Caco-2 (cell line): Measurements from ENCODE around the gene CCDC3. TPM values are rescaled to one million over a fixed set of nuclear protein-coding genes. Genes with fewer than 3 reads are reported as not detected.

Experiments used
- BruUV-seq: library from RNA; stranded (reverse); fragments of 400-500 nt; replicated peaks from 2 replicates; lab custom pipeline; 2021; lab: Mats Ljungman, UMichigan
- CTCF ChIA-PET: fragments of 300-600 bp; sonication (Branson Sonifier 250); formaldehyde crosslinking; loops from one replicate; lab custom pipeline; 2022; ENCODE audit warnings: antibody characterized with exemption; lab: Charles Lee
- POLR2A ChIA-PET: fragments of 300-600 bp; sonication (Branson Sonifier 250); formaldehyde crosslinking; loops from one replicate; lab custom pipeline; 2022; ENCODE audit warnings: antibody characterized with exemption; lab: Charles Lee
- DNase-seq, 2 experiments: peaks; one replicate each; pipeline versions ENCODE4 v3.0.0 to v3.0.0-alpha.2; 2020 to 2022
- H3K27me3 ChIP-seq: replicated peaks from 2 replicates; pipeline ENCODE4 v1.6.0; 2011; ENCODE audit warnings: low read length; ENCODE audit not compliant: control insufficient read depth, insufficient read depth
- H3K36me3 ChIP-seq: 2 replicates; pipeline ENCODE4 v1.5.1; 2011; ENCODE audit warnings: low read length; ENCODE audit not compliant: control insufficient read depth, insufficient read depth
- H3K4me1 ChIP-seq: fragments of 250-450 bp; sonication (Bioruptor Pico); 2 replicates; pipeline ENCODE4 v1.5.1; 2020; ENCODE audit warnings: mild to moderate bottlenecking
- H3K4me3 ChIP-seq: 2 replicates; pipeline ENCODE4 v1.5.1; 2011; ENCODE audit warnings: low read depth, mild to moderate bottlenecking, control low read depth, low read length
- H3K9me3 ChIP-seq: fragments of 250-450 bp; sonication (Bioruptor Pico); 2 replicates; pipeline ENCODE4 v1.5.1; 2020; ENCODE audit warnings: mild to moderate bottlenecking, moderate library complexity
- H3K27ac Mint-ChIP-seq: one replicate; pipeline ENCODE4 v1.8.0; 2022; ENCODE audit warnings: mixed read lengths; ENCODE audit not compliant: unreplicated experiment
- H3K27me3 Mint-ChIP-seq: one replicate; pipeline ENCODE4 v1.8.0; 2022; ENCODE audit warnings: mixed read lengths; ENCODE audit not compliant: insufficient read depth, unreplicated experiment
- H3K36me3 Mint-ChIP-seq: one replicate; pipeline ENCODE4 v1.8.0; 2022; ENCODE audit warnings: mild to moderate bottlenecking, mixed read lengths; ENCODE audit not compliant: insufficient read depth, unreplicated experiment
- H3K4me1 Mint-ChIP-seq: one replicate; pipeline ENCODE4 v1.8.0; 2022; ENCODE audit warnings: low read depth, mixed read lengths; ENCODE audit not compliant: unreplicated experiment
- H3K4me3 Mint-ChIP-seq: one replicate; pipeline ENCODE4 v1.8.0; 2022; ENCODE audit warnings: mild to moderate bottlenecking, moderate library complexity, mixed read lengths; ENCODE audit not compliant: unreplicated experiment
- H3K9me3 Mint-ChIP-seq: one replicate; pipeline ENCODE4 v1.8.0; 2022; ENCODE audit warnings: mixed read lengths; ENCODE audit not compliant: unreplicated experiment
- CTCF ChIP-seq, 2 experiments: fragments of 200-600 bp in 1 of 2; IDR thresholded peaks; 1 replicate in 1 of 2; 2 replicates in 1 of 2; pipeline versions ENCODE4 v1.5.1 to v1.8.0; 2011 to 2022; ENCODE audit warnings: antibody characterized with exemption in 1 of 2, control low read depth in 1 of 2, inconsistent platforms in 1 of 2, low read depth in 1 of 2, low read length in 1 of 2, mild to moderate bottlenecking in 1 of 2, moderate library complexity in 1 of 2; ENCODE audit not compliant: insufficient read depth in 1 of 2, severe bottlenecking in 1 of 2, unreplicated experiment in 1 of 2
- intact Hi-C: fragments of 100-400 bp; cut with micrococcal nuclease; formaldehyde crosslinking; loops from one replicate; pipeline ENCODE4 v1.10.0; 2022; ENCODE audit not compliant: unreplicated experiment
- total RNA-seq: library from RNA; stranded (reverse); gene quantifications from 2 replicates; pipeline ENCODE4 v1.2.3, GENCODE V29; 2022

CCDC3 gene
- total RNA-seq, 1 experiment from 2014 or later = 3.2 TPM

GRCh38 chr10:12981570-12981969 lies 19.9 kb downstream of the CCDC3 start:
- Mint-ChIP-seq H3K27me3 (no peaks in the 10 kb centered on the region), H3K36me3 (no peaks in the 10 kb centered on the region), H3K4me1 (peaks cover 6% of the 10 kb centered on the region), H3K27ac (no peak overlapping the region), H3K9me3 (no peaks in the 10 kb centered on the region), H3K4me3 (no peak overlapping the region)
- no TSS peak for BruUV-seq
- peaks cover 3% of the 10 kb centered on the region; the same call in 1 of the 2 replicates for H3K4me1 ChIP-seq
- intact Hi-C loops = no loop called here
- no peak for DNase-seq
- H3K36me3 ChIP-seq = no peaks in the 10 kb centered on the region
- H3K4me3 ChIP-seq = no peak overlapping the region
- no peak for TF ChIP-seq CTCF (IDR thresholded peaks at IDR 0.05; ENCODE audit: insufficient read depth in 1 of 2, low read depth in 1 of 2, low read length in 1 of 2, severe bottlenecking in 1 of 2, unreplicated experiment in 1 of 2)
- H3K9me3 ChIP-seq = no peaks in the 10 kb centered on the region
- CTCF ChIA-PET = no interaction called here
- POLR2A ChIA-PET = interaction anchor here (0.6 kb wide), 1 partner anchor 55 kb away, joined by 7 read pairs; no protein-coding TSS in a partner anchor
- no peaks in the 10 kb centered on the region for H3K27me3 ChIP-seq

- Mint-ChIP-seq H3K27ac (no peak overlapping the region), H3K4me1 (peaks cover 6% of the 10 kb centered on the region), H3K27me3 (no peaks in the 10 kb centered on the region), H3K9me3 (no peaks in the 10 kb centered on the region), H3K36me3 (no peaks in the 10 kb centered on the region), H3K4me3 (no peak overlapping the region)
- no peak for TF ChIP-seq CTCF (IDR thresholded peaks at IDR 0.05; ENCODE audit: insufficient read depth in 1 of 2, low read depth in 1 of 2, low read length in 1 of 2, severe bottlenecking in 1 of 2, unreplicated experiment in 1 of 2)
- Histone ChIP-seq H3K27me3 (no peaks in the 10 kb centered on the region), H3K9me3 (no peaks in the 10 kb centered on the region), H3K4me1 (peaks cover 3% of the 10 kb centered on the region; the same call in 1 of the 2 replicates), H3K4me3 (no peak overlapping the region), H3K36me3 (no peaks in the 10 kb centered on the region)
- DNase-seq = no peak
- intact Hi-C loops = no loop called here
- ChIA-PET CTCF (no interaction called here), POLR2A (interaction anchor here (0.5 kb wide), 1 partner anchor 111 kb away, joined by 4 read pairs; no protein-coding TSS in a partner anchor)
- no TSS peak for BruUV-seq
Measured at GRCh38 chr10:12980713-12981306, 20.7 kb downstream of the CCDC3 start.

GRCh38 chr10:12980102-12980661 lies 21.3 kb downstream of the CCDC3 start:
- no TSS peak for BruUV-seq
- H3K27me3 Mint-ChIP-seq = no peaks in the 10 kb centered on the region

More at GRCh38 chr10:12980102-12980661, 21.3 kb downstream of the CCDC3 start:
- Mint-ChIP-seq H3K36me3 (peaks cover 1% of the 10 kb centered on the region), H3K4me1 (peaks cover 8% of the 10 kb centered on the region), H3K27ac (no peak overlapping the region), H3K9me3 (no peaks in the 10 kb centered on the region), H3K4me3 (no peak overlapping the region)
- Histone ChIP-seq H3K4me1 (peaks cover 3% of the 10 kb centered on the region; the same call in 1 of the 2 replicates), H3K36me3 (no peaks in the 10 kb centered on the region), H3K27me3 (no peaks in the 10 kb centered on the region), H3K9me3 (no peaks in the 10 kb centered on the region), H3K4me3 (no peak overlapping the region)
- ChIA-PET CTCF (no interaction called here), POLR2A (interaction anchor here (0.5 kb wide), 1 partner anchor 111 kb away, joined by 4 read pairs; no protein-coding TSS in a partner anchor)
- TF ChIP-seq CTCF (IDR thresholded peaks at IDR 0.05; ENCODE audit: insufficient read depth in 1 of 2, low read depth in 1 of 2, low read length in 1 of 2, severe bottlenecking in 1 of 2, unreplicated experiment in 1 of 2) = no peak
- no peak for DNase-seq
- intact Hi-C loops = no loop called here
